HG02852 (cell line): ENCODE measurements around the gene DLG1.

Source experiments
- ATAC-seq: cut with Tn5 transposase; IDR thresholded peaks from one replicate; pipeline ENCODE4 v1.9.1; 2021; ENCODE audit warnings: mild to moderate bottlenecking, moderate library complexity; ENCODE audit not compliant: unreplicated experiment

Gene DLG1

GRCh38 chr3:197021729-197022404 lies 276.5 kb downstream of the DLG1 start:
- ATAC-seq = no peak

DNA sequence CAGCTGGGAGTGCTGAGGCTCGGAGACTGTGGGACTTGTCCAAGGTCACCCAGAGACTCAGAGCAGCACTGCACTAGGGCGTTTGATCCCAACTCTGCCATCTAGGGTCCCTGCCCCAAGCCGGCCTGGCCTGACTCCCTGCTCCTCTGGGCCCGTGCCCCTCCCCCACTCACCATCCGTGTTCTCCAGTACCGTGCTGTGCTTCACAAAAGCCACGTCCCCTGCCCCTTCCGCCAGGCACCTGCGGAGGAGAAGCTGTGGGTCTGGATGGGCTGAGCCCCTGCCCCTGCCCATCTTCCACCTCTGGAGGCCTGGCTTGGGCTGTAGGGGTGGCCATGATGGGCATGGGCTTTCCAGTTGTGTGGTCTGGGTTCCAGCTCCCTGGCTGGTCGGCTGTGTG lies 277.2 kb downstream of the DLG1 start:
- ATAC-seq = no peak

DNA sequence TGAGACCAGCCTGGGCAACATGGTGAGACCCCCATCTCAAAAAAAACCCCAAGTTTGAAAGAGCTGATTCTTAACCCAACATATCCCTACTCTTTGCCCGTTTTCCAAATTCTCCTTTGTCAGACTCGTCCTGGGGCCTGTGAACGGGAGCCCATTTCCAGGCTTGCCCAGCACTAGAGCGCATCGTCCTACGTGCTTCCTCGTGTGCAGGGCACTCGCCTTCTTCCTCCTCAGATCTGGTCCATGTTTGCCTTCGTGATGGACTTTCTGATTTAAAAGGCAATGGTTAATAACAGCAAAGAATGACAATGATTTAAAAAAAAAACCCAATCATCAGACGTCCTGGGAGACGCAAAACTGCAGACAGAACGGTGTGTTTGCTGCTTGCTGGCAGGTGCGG lies 278.9 kb downstream of the DLG1 start:
- no peak for ATAC-seq

- ATAC-seq = no peak
Observed at GRCh38 chr3:197019021-197019420, 279.4 kb downstream of the DLG1 start.

- ATAC-seq = no peak
Observed at GRCh38 chr3:197017003-197017402, 281.4 kb downstream of the DLG1 start.

- no peak for ATAC-seq
Observed at GRCh38 chr3:197015790-197016736, 282.3 kb downstream of the DLG1 start.

DNA sequence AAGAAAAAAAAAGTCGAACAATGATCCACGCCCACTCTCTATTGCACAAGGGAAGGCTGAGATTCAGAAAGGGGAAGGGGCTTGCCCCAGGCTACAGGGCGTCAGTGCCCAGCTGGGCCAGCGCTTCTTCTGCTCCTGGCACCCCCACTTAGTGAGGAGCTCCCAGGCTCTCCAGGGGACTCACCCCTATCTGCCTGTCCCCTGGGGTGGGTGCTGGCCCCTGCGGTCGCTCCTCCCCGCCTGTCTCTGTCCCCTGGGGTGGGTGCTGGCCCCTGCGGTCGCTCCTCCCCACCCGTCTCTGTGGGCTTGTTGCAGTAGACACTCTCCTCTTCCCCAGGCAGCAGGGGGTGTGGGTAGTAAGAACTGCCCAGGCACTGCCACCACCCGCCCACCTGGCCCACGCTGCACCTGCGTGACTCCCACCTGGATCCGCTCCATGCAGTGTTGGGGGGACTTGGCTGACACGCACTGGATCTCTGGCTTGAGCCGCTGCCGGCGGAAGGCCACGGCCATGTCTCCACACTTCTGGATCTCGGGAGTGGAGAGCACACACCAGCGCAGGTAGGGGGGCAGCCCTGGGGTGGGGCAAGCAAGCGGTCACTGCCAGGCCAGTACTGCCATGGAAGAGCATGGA lies 283.4 kb downstream of the DLG1 start:
- ATAC-seq = no peak

GRCh38 chr3:197014024-197014423 lies 284.4 kb downstream of the DLG1 start:
- no peak for ATAC-seq

GRCh38 chr3:197012540-197012883 lies 285.9 kb downstream of the DLG1 start:
- ATAC-seq = no peak

DNA sequence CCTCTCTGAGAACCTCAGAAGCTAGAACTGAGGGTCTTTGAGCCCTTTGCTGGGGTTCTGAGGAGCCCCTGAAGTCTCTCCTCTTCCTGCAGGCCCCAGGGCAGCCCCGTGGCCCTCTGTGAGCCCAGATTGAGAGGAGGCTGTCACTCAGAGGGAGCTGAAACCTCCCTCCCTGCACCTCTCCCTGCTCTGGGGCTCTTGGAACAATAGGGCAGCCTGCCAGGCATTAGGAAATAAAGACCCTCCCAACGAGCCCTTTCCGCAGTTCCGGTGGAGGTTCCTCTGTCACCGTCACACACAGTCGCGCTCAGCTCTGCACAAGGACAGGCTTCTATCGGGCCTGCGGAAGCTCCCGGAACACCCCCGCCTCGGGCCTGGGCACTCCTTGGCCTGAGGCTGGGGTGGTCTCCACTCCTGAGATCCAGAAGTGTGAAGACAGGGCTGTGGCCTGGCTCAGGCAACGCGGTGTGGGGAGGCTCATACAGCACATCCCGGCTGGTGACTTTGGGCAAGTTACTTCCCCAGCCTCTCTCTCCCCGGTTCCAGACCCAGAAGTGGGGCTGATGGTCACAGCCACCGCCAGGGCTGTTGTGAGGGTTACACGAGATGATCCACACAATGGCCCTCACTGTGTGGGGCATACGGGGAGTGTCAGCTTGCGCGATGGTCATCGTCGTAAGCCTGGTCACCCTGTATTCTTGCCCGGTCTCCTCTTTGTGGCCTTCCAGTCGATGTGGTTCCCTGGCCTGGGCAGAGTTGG lies 286.5 kb downstream of the DLG1 start:
- ATAC-seq = no peak

- ATAC-seq = no peak
Observed at GRCh38 chr3:197010556-197011351, 287.7 kb downstream of the DLG1 start.

GRCh38 chr3:197009532-197010019 lies 288.8 kb downstream of the DLG1 start:
- no peak for ATAC-seq

- no peak for ATAC-seq
Observed at GRCh38 chr3:197008436-197009209, 289.8 kb downstream of the DLG1 start.

DNA sequence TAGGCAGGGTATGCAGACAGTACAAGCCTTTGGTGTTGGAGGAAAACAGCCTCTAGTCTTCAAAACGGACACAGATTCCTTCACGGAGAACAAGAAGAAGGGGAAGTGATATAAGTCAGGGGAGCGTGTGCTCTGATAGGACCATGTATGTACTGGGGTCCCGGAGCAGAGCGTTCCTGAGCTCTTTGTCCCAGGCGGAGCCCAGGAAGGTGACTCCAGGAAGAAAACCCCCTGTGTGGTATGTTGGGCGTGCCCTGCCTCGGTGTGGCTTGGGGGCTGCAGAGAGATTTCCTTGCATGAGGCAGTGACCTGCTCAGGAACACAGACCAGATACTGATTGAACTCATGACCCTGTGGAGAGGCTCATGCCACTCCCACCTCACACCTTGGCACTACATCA lies 290.5 kb downstream of the DLG1 start:
- ATAC-seq = no peak

DNA sequence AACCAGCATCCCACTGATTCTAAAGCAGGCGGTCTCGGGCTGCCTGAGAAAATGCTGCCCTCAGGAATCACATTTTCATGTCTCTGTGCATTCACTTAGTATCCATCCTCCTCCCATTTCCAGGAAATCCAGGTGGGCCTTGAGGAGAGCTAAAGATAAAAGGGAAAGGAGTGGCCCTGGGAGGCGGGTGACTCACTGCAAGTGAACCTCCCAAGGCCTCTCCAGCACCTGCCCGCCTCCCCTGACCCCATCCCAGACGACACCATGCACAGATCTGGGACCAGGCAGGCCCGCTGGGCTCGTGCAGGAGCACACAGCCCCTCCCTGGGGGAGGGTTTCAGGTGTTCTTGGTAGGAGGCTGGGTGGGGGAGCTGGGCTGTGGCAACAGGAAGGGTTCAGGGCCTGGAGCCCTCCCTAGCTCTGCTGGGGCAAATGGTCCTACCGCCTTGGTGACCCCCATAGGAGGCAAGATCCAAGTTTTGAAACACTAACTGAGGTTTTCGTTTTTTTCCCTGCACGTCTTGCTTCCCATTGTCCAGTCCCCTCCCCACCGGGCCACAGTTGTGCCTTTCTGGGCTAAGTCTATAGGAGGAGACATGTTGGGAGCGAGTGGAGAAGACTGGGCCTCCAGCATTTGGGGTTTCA lies 291.0 kb downstream of the DLG1 start:
- no peak for ATAC-seq

- no peak for ATAC-seq
Observed at GRCh38 chr3:197006860-197007259, 291.6 kb downstream of the DLG1 start.

DNA sequence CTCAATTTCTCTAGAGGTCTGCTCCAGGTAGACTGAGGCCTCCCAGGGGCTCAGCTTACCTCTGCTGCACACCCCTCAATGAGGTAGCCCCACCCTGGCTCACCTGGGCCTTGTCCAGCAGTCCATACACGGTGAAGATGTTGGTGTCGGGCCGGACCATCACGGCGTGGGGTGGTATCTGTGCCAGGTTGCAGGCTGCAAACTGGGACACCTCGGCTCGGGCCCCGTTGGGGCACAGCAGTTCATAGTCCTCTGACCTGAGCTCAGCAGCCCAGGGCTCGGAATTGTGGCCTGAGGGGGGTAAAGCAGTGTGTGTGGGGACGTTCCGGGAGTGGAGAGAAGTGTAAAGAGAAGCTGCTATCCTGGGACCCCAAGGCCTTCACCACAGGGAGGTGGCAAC lies 292.0 kb downstream of the DLG1 start:
- no peak for ATAC-seq

GRCh38 chr3:197003461-197004385 lies 294.7 kb downstream of the DLG1 start:
- ATAC-seq = peak; percentile 20
